OCI-LY7 (cell line): ENCODE results near the gene CLTRN. TPM values are rescaled to one million over a fixed set of nuclear protein-coding genes. Genes with fewer than 3 reads are reported as not detected.

Experiments
- BruUV-seq: library from RNA; stranded (reverse); fragments of 400-500 nt; replicated peaks from 2 replicates; lab custom pipeline; 2021; lab: Mats Ljungman, UMichigan
- CTCF ChIA-PET: fragments of 300-600 bp; sonication (Branson Sonifier 250); formaldehyde crosslinking; loops from one replicate; lab custom pipeline; 2022; ENCODE audit warnings: antibody characterized with exemption; ENCODE audit not compliant: unreplicated experiment; lab: Charles Lee
- POLR2A ChIA-PET: fragments of 300-600 bp; sonication (Branson Sonifier 250); formaldehyde crosslinking; loops from one replicate; lab custom pipeline; 2022; ENCODE audit warnings: antibody characterized with exemption; lab: Charles Lee
- DNase-seq: peaks from one replicate; pipeline ENCODE4 v3.0.0-alpha.2; 2015; ENCODE audit warnings: low spot score
- H2AFZ ChIP-seq: fragments of 200-600 bp; sonication (generic), shearing (Covaris generic); 2 replicates; pipeline ENCODE4 v1.6.1; 2014; ENCODE audit warnings: mild to moderate bottlenecking, antibody characterized with exemption, low read length, moderate library complexity
- H3K27ac ChIP-seq: fragments of 200-600 bp; sonication (generic); 2 replicates; pipeline ENCODE4 v1.5.1; 2014; ENCODE audit warnings: mixed run types, low read depth, mild to moderate bottlenecking, moderate library complexity, low read length, inconsistent platforms; ENCODE audit not compliant: poor library complexity, severe bottlenecking
- H3K36me3 ChIP-seq: fragments of 200-600 bp; sonication (generic); 2 replicates; pipeline ENCODE4 v1.6.1; 2014; ENCODE audit warnings: mild to moderate bottlenecking, antibody characterized with exemption, low read length, moderate library complexity, mixed read lengths; ENCODE audit not compliant: insufficient read depth
- H3K4me1 ChIP-seq: fragments of 200-600 bp; sonication (generic); 2 replicates; pipeline ENCODE4 v1.5.1; 2014; ENCODE audit warnings: mild to moderate bottlenecking, low read length; ENCODE audit not compliant: insufficient read depth, poor library complexity, severe bottlenecking
- H3K4me2 ChIP-seq: fragments of 200-600 bp; sonication (generic); 2 replicates; pipeline ENCODE4 v1.6.1; 2014; ENCODE audit warnings: mild to moderate bottlenecking, low read length
- H3K4me3 ChIP-seq: fragments of 200-600 bp; sonication (generic); 2 replicates; pipeline ENCODE4 v1.5.1; 2014; ENCODE audit warnings: mild to moderate bottlenecking, low read depth, low read length; ENCODE audit not compliant: poor library complexity, severe bottlenecking
- H3K79me2 ChIP-seq: fragments of 200-600 bp; sonication (generic); 2 replicates; pipeline ENCODE4 v1.6.1; 2016; ENCODE audit warnings: low read depth, mild to moderate bottlenecking, low read length, moderate library complexity, mixed read lengths; ENCODE audit not compliant: insufficient read depth
- H3K9me2 ChIP-seq: fragments of 200-600 bp; sonication (generic); 2 replicates; pipeline ENCODE4 v1.6.1; 2016; ENCODE audit warnings: mild to moderate bottlenecking, low read length, mixed read lengths; ENCODE audit not compliant: insufficient read depth
- H3K9me3 ChIP-seq: fragments of 200-600 bp; sonication (generic); 2 replicates; pipeline ENCODE4 v1.6.1; 2014; ENCODE audit warnings: mild to moderate bottlenecking, mixed run types, low read length, mixed read lengths
- H4K20me1 ChIP-seq: fragments of 200-600 bp; sonication (generic); 2 replicates; pipeline ENCODE4 v1.6.1; 2014; ENCODE audit warnings: mild to moderate bottlenecking, antibody characterized with exemption, low read length, moderate library complexity, mixed read lengths; ENCODE audit not compliant: insufficient read depth
- EZH2phosphoT487 ChIP-seq: fragments of 200-600 bp; sonication (generic); IDR thresholded peaks from 2 replicates; pipeline ENCODE4 v1.6.1; 2018; ENCODE audit warnings: low read depth, borderline replicate concordance, mild to moderate bottlenecking, mixed run types, antibody characterized with exemption, low read length, moderate library complexity, mixed read lengths
- intact Hi-C: fragments of 100-400 bp; cut with micrococcal nuclease; formaldehyde crosslinking; loops from one replicate; pipeline ENCODE4 v1.10.0; 2022; ENCODE audit not compliant: unreplicated experiment
- total RNA-seq, 2 experiments: library from RNA; depleted of rRNA in 1 of 2; stranded (reverse); fragments of >200 nt in 1 of 2; shearing (Covaris generic) in 1 of 2; gene quantifications; 2 replicates each; pipeline ENCODE4 v1.2.3, GENCODE V29; 2014 to 2022
- TF ChIP-seq, protein P1 (sequence below): fragments of 200-600 bp; sonication (generic); conservative IDR thresholded peaks from 2 replicates; pipeline ENCODE4 v1.5.1; 2014; ENCODE audit warnings: mild to moderate bottlenecking, antibody characterized with exemption, low read length, moderate library complexity, mixed read lengths

Gene CLTRN
- total RNA-seq, 2 experiments from 2014 or later, result not detected

DNA sequence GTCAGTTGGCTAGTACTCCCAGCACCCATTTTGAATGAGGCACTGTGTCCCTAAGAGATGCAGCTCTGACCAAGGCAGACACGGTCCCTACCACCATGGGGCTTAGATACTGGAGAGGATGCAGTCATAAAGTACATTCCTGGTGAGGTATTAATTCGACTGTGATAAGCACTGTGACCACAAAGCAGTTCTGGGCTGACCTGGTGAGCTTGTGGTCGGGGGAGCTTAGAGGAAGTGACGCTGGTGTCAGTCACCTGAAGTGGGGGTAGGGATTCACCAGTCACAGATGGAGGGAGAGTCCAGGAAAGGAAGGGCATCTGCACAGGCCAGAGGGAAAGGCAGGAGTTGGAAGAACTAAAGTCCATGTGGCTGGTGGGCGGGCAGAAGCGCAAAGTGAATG is 15.8 kb upstream of the CLTRN start:
- H3K9me2 ChIP-seq, result no peaks in the 10 kb centered on the region
- intact Hi-C loops, result no loop called here
- no TSS peak for BruUV-seq
- TF ChIP-seq, protein P1, sequence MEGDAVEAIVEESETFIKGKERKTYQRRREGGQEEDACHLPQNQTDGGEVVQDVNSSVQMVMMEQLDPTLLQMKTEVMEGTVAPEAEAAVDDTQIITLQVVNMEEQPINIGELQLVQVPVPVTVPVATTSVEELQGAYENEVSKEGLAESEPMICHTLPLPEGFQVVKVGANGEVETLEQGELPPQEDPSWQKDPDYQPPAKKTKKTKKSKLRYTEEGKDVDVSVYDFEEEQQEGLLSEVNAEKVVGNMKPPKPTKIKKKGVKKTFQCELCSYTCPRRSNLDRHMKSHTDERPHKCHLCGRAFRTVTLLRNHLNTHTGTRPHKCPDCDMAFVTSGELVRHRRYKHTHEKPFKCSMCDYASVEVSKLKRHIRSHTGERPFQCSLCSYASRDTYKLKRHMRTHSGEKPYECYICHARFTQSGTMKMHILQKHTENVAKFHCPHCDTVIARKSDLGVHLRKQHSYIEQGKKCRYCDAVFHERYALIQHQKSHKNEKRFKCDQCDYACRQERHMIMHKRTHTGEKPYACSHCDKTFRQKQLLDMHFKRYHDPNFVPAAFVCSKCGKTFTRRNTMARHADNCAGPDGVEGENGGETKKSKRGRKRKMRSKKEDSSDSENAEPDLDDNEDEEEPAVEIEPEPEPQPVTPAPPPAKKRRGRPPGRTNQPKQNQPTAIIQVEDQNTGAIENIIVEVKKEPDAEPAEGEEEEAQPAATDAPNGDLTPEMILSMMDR, result no peak
- TF ChIP-seq EZH2phosphoT487, result no peak
- CTCF ChIA-PET, result no interaction called here
- no peak overlapping the region for H2AFZ ChIP-seq
- H3K36me3 ChIP-seq, result peaks cover 29% of the 10 kb centered on the region
- POLR2A ChIA-PET, result no interaction called here
- no peaks in the 10 kb centered on the region for H3K9me3 ChIP-seq
- DNase-seq, result no peak
- H3K79me2 ChIP-seq, result peaks cover 38% of the 10 kb centered on the region
- no peaks in the 10 kb centered on the region for H4K20me1 ChIP-seq
- H3K27ac ChIP-seq, result no peak overlapping the region
- no peak overlapping the region for H3K4me3 ChIP-seq
- H3K4me1 ChIP-seq, result peaks cover 18% of the 10 kb centered on the region
- H3K4me2 ChIP-seq, result no peak overlapping the region

DNA sequence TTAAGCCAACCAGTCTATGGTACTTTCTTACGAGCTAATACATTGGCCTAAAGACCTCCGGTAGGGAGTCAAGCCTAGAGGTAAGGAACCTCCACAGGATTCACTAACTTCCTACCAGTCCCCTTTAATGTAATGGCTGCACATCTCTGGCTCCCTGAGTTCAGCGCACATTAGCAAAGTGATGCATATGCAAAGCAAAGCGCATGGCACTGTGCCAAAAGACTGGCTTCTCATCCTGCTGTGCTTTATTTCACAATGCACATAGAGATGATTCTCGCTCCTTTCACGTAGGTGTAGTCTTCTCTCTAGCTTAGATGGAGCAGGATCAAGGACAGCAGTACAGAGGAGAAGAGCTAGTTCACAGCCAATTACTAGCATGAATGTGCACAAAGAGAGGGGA is 14.6 kb upstream of the CLTRN start:
- Histone ChIP-seq H3K79me2 (peaks cover 38% of the 10 kb centered on the region), H3K4me1 (peaks cover 20% of the 10 kb centered on the region), H3K9me3 (no peaks in the 10 kb centered on the region), H3K9me2 (no peaks in the 10 kb centered on the region), H3K4me3 (no peak overlapping the region), H4K20me1 (no peaks in the 10 kb centered on the region), H2AFZ (no peak overlapping the region), H3K27ac (no peak overlapping the region), H3K36me3 (peaks cover 29% of the 10 kb centered on the region), H3K4me2 (no peak overlapping the region)
- no peak for DNase-seq
- TF ChIP-seq, protein P1, result no peak
- TF ChIP-seq EZH2phosphoT487, result no peak
- BruUV-seq, result no TSS peak
- ChIA-PET CTCF (no interaction called here), POLR2A (no interaction called here)
- intact Hi-C loops, result loop anchor here (10.0 kb wide), 2 partner anchors 184 to 344 kb away; partner anchors contain the start of genes PIGA and PIR

DNA sequence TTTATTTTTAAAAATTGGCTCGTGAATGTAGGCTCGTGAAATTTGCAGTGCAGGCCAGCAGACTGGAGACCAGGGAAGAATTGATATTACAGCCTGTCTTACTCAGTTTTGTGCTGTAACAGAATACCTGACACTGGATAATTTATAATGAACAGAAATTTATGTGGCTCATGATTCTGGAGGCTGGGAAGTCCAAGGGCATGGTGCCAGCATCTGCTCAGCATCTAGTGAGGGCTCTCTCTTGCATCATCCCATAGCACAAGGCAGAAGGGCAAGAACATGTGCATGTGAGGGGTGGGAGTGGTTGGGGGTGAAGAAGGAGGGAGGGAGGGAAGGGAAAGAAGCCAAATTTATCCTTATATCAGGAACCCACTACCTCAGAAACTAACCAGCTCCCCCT is 13.7 kb upstream of the CLTRN start:
- no TSS peak for BruUV-seq
- Histone ChIP-seq H3K27ac (no peak overlapping the region), H2AFZ (no peak overlapping the region), H3K4me3 (no peak overlapping the region), H3K79me2 (peaks cover 38% of the 10 kb centered on the region), H3K4me2 (no peak overlapping the region), H4K20me1 (no peaks in the 10 kb centered on the region), H3K9me2 (no peaks in the 10 kb centered on the region), H3K9me3 (no peaks in the 10 kb centered on the region), H3K36me3 (peaks cover 29% of the 10 kb centered on the region), H3K4me1 (peaks cover 24% of the 10 kb centered on the region)
- intact Hi-C loops, result loop anchor here (10.0 kb wide), 2 partner anchors 184 to 344 kb away; partner anchors contain the start of genes PIGA and PIR
- no peak for TF ChIP-seq EZH2phosphoT487
- TF ChIP-seq, protein P1, result no peak
- no peak for DNase-seq
- ChIA-PET POLR2A (no interaction called here), CTCF (no interaction called here)
